H9 (cell line): ENCODE results near the gene KRT12. TPM values are rescaled to one million over a fixed set of nuclear protein-coding genes. Genes with fewer than 3 reads are reported as not detected.

Experiments
- DNase-seq: peaks from one replicate; pipeline ENCODE4 v3.0.0-alpha.2; 2017
- H2AFZ ChIP-seq: one replicate; pipeline ENCODE4 v1.6.1; 2013; ENCODE audit warnings: mild to moderate bottlenecking, low read length, control low read depth, moderate library complexity
- H2AK5ac ChIP-seq: 2 replicates; pipeline ENCODE4 v1.6.1; 2013; ENCODE audit warnings: low read length, control low read depth, mixed read lengths; ENCODE audit not compliant: insufficient read length
- H2BK120ac ChIP-seq: one replicate; pipeline ENCODE4 v1.6.1; 2013; ENCODE audit warnings: low read depth, mild to moderate bottlenecking, low read length, control low read depth, inconsistent platforms; ENCODE audit not compliant: poor library complexity, severe bottlenecking
- H2BK12ac ChIP-seq: 2 replicates; pipeline ENCODE4 v1.6.1; 2013; ENCODE audit warnings: low read length, control low read depth, mixed read lengths, low read depth; ENCODE audit not compliant: insufficient read length
- H2BK15ac ChIP-seq: 2 replicates; pipeline ENCODE4 v1.6.1; 2013; ENCODE audit warnings: low read depth, low read length, control low read depth
- H2BK20ac ChIP-seq: one replicate; pipeline ENCODE4 v1.6.1; 2013; ENCODE audit warnings: low read depth, mild to moderate bottlenecking, low read length, control low read depth, inconsistent platforms; ENCODE audit not compliant: poor library complexity, severe bottlenecking
- H2BK5ac ChIP-seq: 2 replicates; pipeline ENCODE4 v1.6.1; 2013; ENCODE audit warnings: low read length, control low read depth, mixed read lengths; ENCODE audit not compliant: insufficient read length
- H3K14ac ChIP-seq: 2 replicates; pipeline ENCODE4 v1.6.1; 2013; ENCODE audit warnings: low read length, control low read depth; ENCODE audit not compliant: insufficient read depth
- H3K18ac ChIP-seq: 2 replicates; pipeline ENCODE4 v1.6.1; 2013; ENCODE audit warnings: low read depth, mild to moderate bottlenecking, mixed read lengths, low read length, control low read depth; ENCODE audit not compliant: insufficient read length
- H3K23ac ChIP-seq: 2 replicates; pipeline ENCODE4 v1.6.1; 2013; ENCODE audit warnings: low read length, control low read depth, mixed read lengths, low read depth; ENCODE audit not compliant: insufficient read length
- H3K23me2 ChIP-seq: 2 replicates; pipeline ENCODE4 v1.6.1; 2013; ENCODE audit warnings: low read depth, mild to moderate bottlenecking, mixed read lengths, low read length, control low read depth; ENCODE audit not compliant: insufficient read length, poor library complexity, severe bottlenecking
- H3K27ac ChIP-seq: 2 replicates; pipeline ENCODE4 v1.5.1; 2013; ENCODE audit warnings: low read length, control low read depth, mixed read lengths, low read depth; ENCODE audit not compliant: insufficient read length
- H3K27me3 ChIP-seq: 2 replicates; pipeline ENCODE4 v1.6.1; 2013; ENCODE audit warnings: low read length, control low read depth, inconsistent platforms; ENCODE audit not compliant: insufficient read depth
- H3K4ac ChIP-seq: 2 replicates; pipeline ENCODE4 v1.6.1; 2013; ENCODE audit warnings: low read depth, mild to moderate bottlenecking, control low read depth, inconsistent platforms, low read length, moderate library complexity
- H3K4me1 ChIP-seq: 2 replicates; pipeline ENCODE4 v1.6.1; 2013; ENCODE audit warnings: low read length, control low read depth, inconsistent platforms; ENCODE audit not compliant: insufficient read depth
- H3K4me2 ChIP-seq: 2 replicates; pipeline ENCODE4 v1.6.1; 2013; ENCODE audit warnings: low read length, control low read depth, mixed read lengths; ENCODE audit not compliant: insufficient read length, insufficient read depth
- H3K56ac ChIP-seq: 2 replicates; pipeline ENCODE4 v1.6.1; 2013; ENCODE audit warnings: low read depth, mild to moderate bottlenecking, mixed read lengths, low read length, control low read depth; ENCODE audit not compliant: insufficient read length
- H3K79me1 ChIP-seq: 2 replicates; pipeline ENCODE4 v1.6.1; 2013; ENCODE audit warnings: low read depth, mild to moderate bottlenecking, moderate library complexity, low read length, control low read depth, inconsistent platforms; ENCODE audit not compliant: insufficient read depth, poor library complexity, severe bottlenecking
- H3K79me2 ChIP-seq: 2 replicates; pipeline ENCODE4 v1.6.1; 2013; ENCODE audit warnings: low read length, control low read depth, inconsistent platforms; ENCODE audit not compliant: insufficient read depth
- H3K9ac ChIP-seq: 2 replicates; pipeline ENCODE4 v1.6.1; 2013; ENCODE audit warnings: low read length, control low read depth, mixed read lengths; ENCODE audit not compliant: insufficient read length; ENCODE audit errors: extremely low read depth
- H3K9me3 ChIP-seq: one replicate; pipeline ENCODE4 v1.6.1; 2013; ENCODE audit warnings: low read depth, low read length, inconsistent platforms; ENCODE audit not compliant: control insufficient read depth
- H3T11ph ChIP-seq: one replicate; pipeline ENCODE4 v1.6.1; 2013; ENCODE audit warnings: mild to moderate bottlenecking, low read length, control low read depth, inconsistent platforms
- H4K20me1 ChIP-seq: one replicate; pipeline ENCODE4 v1.6.1; 2013; ENCODE audit not compliant: control insufficient read depth, insufficient read length, insufficient read depth
- H4K5ac ChIP-seq: 2 replicates; pipeline ENCODE4 v1.6.1; 2013; ENCODE audit warnings: low read depth, mild to moderate bottlenecking, mixed read lengths, low read length, control low read depth; ENCODE audit not compliant: insufficient read length
- H4K8ac ChIP-seq: replicated peaks from 2 replicates; pipeline ENCODE4 v1.6.1; 2013; ENCODE audit warnings: low read length, control low read depth, mixed read lengths, low read depth; ENCODE audit not compliant: insufficient read length
- H4K91ac ChIP-seq: 2 replicates; pipeline ENCODE4 v1.6.1; 2013; ENCODE audit warnings: low read depth, mild to moderate bottlenecking, moderate library complexity, mixed read lengths, low read length, control low read depth; ENCODE audit not compliant: insufficient read length
- H3K27ac Mint-ChIP-seq, 3 experiments: 2 replicates in 2 of 3; 3 replicates in 1 of 3; pipeline ENCODE4 v1.8.0; 2020 to 2021; ENCODE audit warnings: mixed read lengths in 3 of 3, mild to moderate bottlenecking in 1 of 3, moderate library complexity in 1 of 3
- H3K27me3 Mint-ChIP-seq: 2 replicates; pipeline ENCODE4 v1.8.0; 2021; ENCODE audit warnings: low read depth, mild to moderate bottlenecking, moderate library complexity, mixed read lengths
- H3K36me3 Mint-ChIP-seq, 3 experiments: 2 replicates in 2 of 3; 3 replicates in 1 of 3; pipeline ENCODE4 v1.8.0; 2020 to 2021; ENCODE audit warnings: low read depth in 3 of 3, mixed read lengths in 3 of 3; ENCODE audit not compliant: insufficient read depth in 1 of 3
- H3K4me1 Mint-ChIP-seq, 2 experiments: 2 replicates each; pipeline ENCODE4 v1.8.0; 2020; ENCODE audit warnings: mixed read lengths in 2 of 2
- H3K4me3 Mint-ChIP-seq, 2 experiments: 2 replicates in 1 of 2; 3 replicates in 1 of 2; pipeline ENCODE4 v1.8.0; 2020 to 2021; ENCODE audit warnings: mild to moderate bottlenecking in 2 of 2, mixed read lengths in 2 of 2, moderate library complexity in 1 of 2
- H3K9me3 Mint-ChIP-seq, 2 experiments: 2 replicates in 1 of 2; 3 replicates in 1 of 2; pipeline ENCODE4 v1.8.0; 2020; ENCODE audit warnings: mild to moderate bottlenecking in 2 of 2, mixed read lengths in 2 of 2, moderate library complexity in 1 of 2
- WGBS: extraction: QIAGEN DNeasy Blood & Tissue Kit; methylation state at CpG from one replicate; pipeline ENCODE4 v1.1.7; 2013; ENCODE audit warnings: missing lambda C conversion rate, low lambda C conversion rate, mixed read lengths; ENCODE audit not compliant: insufficient read length; ENCODE audit errors: extremely low coverage; 5-methylcytosine and 5-hydroxymethylcytosine counted together
- total RNA-seq: library from RNA; stranded (reverse); gene quantifications from 2 replicates; pipeline ENCODE4 v1.2.1, GENCODE V29; 2021
- TF ChIP-seq, protein P1 (sequence below): fragments of 200-600 bp; sonication (generic); conservative IDR thresholded peaks from 3 replicates; pipeline ENCODE4 v1.8.0; 2021; ENCODE audit warnings: antibody characterized with exemption, mild to moderate bottlenecking

Gene KRT12
- total RNA-seq, 1 experiment from 2014 or later = not detected

DNA sequence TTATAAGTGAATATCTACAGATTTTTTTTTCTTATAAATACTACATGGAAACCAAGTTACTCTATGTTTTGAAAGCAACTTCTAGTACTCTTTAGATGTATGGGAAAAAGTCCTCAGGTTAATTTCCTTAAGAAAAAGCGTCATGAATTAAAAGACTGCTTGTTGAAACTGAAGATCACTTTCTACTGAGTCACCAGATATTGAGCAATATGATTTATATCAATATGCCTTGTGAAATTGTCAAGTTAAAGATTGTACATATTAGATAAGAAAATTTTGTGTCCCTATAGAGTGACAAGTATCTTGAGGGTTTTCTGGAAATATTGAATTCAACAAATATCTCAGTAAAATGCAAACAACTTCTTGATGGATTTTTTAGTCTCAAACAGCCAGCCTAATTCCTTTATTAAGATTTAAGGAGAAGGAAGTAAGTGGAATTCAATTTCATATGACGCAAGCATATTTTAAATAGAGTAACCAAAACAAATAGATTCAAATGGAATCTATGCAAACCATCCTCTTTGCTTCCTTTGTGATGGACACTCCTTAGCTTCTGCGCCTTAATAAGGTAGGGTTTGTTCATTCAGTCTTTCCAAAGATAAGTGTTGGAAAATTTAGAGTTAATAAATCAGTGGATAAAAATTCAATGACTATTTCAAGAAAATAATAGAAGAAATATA lies 16.6 kb downstream of the KRT12 start:
- Histone ChIP-seq H4K91ac (no peak overlapping the region), H2BK12ac (no peak overlapping the region), H2AK5ac (no peak overlapping the region), H3K23ac (no peak overlapping the region), H3K23me2 (no peaks in the 10 kb centered on the region), H3K56ac (no peak overlapping the region), H2BK5ac (no peak overlapping the region), H3K27ac (no peak overlapping the region), H3K9me3 (no peaks in the 10 kb centered on the region), H3K14ac (no peak overlapping the region), H2BK120ac (no peak overlapping the region), H4K20me1 (no peaks in the 10 kb centered on the region), H3K4me2 (no peak overlapping the region), H3K9ac (no peak overlapping the region), H3K4me1 (no peaks in the 10 kb centered on the region; the same call in 1 of the 2 replicates), H4K5ac (no peak overlapping the region), H3T11ph (no peak overlapping the region), H3K27me3 (no peaks in the 10 kb centered on the region), H2BK20ac (no peak overlapping the region), H2BK15ac (no peak overlapping the region), H3K79me1 (no peaks in the 10 kb centered on the region), H3K18ac (no peak overlapping the region), H3K79me2 (no peaks in the 10 kb centered on the region), H2AFZ (no peak overlapping the region), H4K8ac (no peak overlapping the region), H3K4ac (no peak overlapping the region)
- Mint-ChIP-seq H3K36me3 (no peaks in the 10 kb centered on the region), H3K4me3 (no peak overlapping the region), H3K27ac (no peak overlapping the region), H3K4me1 (peaks cover 16 to 18% of the 10 kb centered on the region in 2 experiments), H3K9me3 (no peaks in the 10 kb centered on the region), H3K27me3 (peaks cover 27% of the 10 kb centered on the region)
- DNase-seq = no peak
- no CpG with 5 or more reads among the region's 3 CpGs for WGBS
- TF ChIP-seq, protein P1, sequence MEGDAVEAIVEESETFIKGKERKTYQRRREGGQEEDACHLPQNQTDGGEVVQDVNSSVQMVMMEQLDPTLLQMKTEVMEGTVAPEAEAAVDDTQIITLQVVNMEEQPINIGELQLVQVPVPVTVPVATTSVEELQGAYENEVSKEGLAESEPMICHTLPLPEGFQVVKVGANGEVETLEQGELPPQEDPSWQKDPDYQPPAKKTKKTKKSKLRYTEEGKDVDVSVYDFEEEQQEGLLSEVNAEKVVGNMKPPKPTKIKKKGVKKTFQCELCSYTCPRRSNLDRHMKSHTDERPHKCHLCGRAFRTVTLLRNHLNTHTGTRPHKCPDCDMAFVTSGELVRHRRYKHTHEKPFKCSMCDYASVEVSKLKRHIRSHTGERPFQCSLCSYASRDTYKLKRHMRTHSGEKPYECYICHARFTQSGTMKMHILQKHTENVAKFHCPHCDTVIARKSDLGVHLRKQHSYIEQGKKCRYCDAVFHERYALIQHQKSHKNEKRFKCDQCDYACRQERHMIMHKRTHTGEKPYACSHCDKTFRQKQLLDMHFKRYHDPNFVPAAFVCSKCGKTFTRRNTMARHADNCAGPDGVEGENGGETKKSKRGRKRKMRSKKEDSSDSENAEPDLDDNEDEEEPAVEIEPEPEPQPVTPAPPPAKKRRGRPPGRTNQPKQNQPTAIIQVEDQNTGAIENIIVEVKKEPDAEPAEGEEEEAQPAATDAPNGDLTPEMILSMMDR = no peak
